HG03064 (cell line): ENCODE measurements around the gene TSPAN3.

Experiments
- ATAC-seq: cut with Tn5 transposase; IDR thresholded peaks from one replicate; pipeline ENCODE4 v1.9.1; 2021; ENCODE audit warnings: low read depth; ENCODE audit not compliant: unreplicated experiment

TSPAN3 gene

GRCh38 chr15:77025083-77025901 is 45.6 kb downstream of the TSPAN3 start:
- ATAC-seq, result no peak

GRCh38 chr15:77024273-77025082 is 46.4 kb downstream of the TSPAN3 start:
- no peak for ATAC-seq

- no peak for ATAC-seq
Observed at GRCh38 chr15:77023576-77024272, 47.2 kb downstream of the TSPAN3 start.

- ATAC-seq, result no peak
Observed at GRCh38 chr15:77022646-77023575, 48.0 kb downstream of the TSPAN3 start.

- ATAC-seq, result no peak
Observed at GRCh38 chr15:77021803-77022381, 49.0 kb downstream of the TSPAN3 start.

DNA sequence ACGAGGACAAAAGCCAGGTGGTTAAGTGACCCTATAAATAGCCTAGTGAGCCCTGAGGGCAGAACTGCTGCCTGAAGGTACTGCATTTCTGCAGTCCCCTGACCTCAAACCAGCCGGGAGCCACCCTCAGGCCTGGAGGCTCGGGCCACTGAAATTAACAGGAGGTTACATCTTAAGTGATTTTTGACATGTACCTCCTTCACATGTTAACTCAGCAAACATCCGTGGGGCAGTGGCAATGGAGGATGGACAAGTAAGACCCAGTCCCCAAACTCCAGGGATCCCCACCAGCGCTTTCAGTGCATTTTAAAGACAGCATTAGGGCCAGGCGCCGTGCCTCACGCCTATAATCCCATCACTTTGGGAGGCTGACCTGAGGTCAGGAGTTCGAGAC is 49.8 kb downstream of the TSPAN3 start:
- no peak for ATAC-seq

- no peak for ATAC-seq
Observed at GRCh38 chr15:77020348-77021087, 50.4 kb downstream of the TSPAN3 start.

GRCh38 chr15:77019521-77020331 is 51.2 kb downstream of the TSPAN3 start:
- ATAC-seq, result no peak

DNA sequence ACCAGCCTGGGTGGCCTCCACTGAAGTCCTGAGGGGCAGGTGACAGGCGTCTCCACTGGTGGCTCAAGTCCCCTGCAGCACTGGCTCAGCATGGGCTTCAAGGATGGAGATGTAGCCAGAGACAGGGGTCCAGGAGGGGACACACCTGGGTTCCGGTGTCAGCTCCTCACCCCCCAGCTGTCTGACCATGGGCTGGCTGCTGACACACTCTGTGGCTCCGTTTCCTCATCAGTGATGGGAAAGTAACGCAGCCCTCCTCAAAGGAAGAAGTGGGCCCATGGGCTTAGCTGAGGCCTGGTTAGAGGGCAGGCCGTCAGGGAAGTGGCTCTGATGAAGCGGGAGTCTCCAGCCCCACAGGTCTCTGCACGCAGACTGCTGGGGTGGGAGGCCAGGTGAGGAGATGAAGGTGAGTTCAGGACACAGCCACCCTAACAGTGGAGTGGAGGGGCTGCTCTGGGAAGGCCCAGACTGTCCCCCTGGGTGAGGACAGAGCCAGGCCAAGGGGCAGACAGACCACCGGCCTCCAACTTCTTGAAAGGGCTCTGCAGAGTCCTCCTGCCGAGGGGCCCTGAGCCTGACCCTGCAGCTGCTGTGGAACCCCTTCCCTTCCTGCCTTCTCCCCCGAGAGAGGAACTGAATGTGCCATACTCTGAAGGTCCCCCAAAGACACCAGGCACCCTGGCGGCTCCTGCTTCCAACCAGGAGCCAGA is 52.0 kb downstream of the TSPAN3 start:
- no peak for ATAC-seq

DNA sequence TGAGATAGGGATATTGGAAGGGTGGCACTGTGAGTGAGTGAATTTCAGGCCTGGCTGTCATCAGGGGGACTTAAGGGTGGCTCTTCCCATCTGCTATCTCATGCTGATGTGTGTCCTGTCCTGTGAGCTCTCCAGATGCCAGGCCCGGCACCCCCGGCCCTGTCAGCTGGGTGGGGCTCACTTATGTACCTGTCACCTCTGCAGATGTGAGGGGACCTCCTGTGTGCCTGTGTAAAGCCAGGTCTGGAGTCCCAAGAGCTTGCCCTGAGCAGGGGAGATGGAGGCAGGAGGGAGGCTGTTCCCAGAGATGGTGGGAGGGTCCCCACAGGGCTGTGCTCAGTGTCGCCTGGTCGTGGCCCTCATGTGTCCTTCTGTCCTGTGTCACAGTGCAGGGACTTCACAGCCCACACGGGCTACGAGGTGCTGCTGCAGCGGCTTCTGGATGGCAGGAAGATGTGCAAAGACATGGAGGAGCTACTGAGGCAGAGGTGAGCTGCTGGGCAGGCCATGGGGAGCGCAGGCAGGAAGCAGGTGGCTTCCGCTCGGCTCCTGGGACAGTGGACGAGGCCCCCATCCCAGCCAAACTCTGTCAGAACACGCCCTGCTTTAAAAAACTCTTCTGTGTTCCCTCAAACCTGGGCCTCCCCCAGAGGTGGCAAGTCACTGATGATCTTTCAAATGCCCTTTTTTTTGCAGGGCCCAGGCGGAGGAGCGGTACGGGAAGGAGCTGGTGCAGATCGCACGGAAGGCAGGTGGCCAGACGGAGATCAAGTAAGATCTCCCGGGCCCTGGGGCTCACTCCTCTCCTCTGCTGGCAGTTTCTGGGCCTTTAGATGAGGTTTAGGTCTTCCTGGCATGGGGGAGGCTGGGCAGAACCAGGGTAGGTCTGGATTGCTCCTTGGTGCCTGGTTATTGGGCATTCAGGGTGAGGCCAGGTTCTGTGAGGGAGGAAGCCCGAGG is 52.9 kb downstream of the TSPAN3 start:
- ATAC-seq, result no peak

GRCh38 chr15:77017091-77017660 is 53.7 kb downstream of the TSPAN3 start:
- ATAC-seq, result no peak

GRCh38 chr15:77016321-77016695 is 54.6 kb downstream of the TSPAN3 start:
- no peak for ATAC-seq

DNA sequence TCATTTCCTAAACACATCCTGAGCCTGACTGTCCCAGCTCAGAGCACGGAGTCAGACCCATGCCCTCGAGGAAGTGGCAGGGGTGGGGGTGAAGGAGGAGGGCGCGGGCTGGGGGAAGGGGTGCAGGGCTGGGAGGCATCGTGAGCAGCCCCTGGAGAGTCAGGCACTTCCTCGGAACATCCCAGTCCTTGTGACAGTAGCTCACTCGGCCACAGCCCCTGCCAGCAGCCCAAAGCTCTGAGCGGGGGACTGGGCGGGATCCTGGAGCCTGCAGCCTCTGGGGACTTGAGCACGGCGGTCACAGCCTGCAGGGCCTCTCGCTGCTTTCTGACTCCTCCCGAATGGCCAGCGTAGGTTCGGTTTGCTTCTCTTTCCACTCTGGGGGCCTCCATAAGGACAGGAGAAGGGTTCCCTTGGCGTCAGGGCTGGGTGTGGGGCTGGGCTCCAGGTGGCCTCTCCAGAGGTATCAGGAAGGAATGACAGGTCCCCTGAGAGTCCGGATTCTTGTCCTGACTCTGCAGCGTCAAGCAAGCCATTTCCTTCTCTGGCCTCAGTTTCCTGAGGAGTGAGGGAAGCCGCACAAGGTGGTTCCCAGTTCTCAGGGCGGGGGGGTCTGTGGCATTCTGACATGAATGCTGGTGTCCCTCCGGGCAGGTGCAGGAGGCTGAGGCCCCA is 55.1 kb downstream of the TSPAN3 start:
- no peak for ATAC-seq

DNA sequence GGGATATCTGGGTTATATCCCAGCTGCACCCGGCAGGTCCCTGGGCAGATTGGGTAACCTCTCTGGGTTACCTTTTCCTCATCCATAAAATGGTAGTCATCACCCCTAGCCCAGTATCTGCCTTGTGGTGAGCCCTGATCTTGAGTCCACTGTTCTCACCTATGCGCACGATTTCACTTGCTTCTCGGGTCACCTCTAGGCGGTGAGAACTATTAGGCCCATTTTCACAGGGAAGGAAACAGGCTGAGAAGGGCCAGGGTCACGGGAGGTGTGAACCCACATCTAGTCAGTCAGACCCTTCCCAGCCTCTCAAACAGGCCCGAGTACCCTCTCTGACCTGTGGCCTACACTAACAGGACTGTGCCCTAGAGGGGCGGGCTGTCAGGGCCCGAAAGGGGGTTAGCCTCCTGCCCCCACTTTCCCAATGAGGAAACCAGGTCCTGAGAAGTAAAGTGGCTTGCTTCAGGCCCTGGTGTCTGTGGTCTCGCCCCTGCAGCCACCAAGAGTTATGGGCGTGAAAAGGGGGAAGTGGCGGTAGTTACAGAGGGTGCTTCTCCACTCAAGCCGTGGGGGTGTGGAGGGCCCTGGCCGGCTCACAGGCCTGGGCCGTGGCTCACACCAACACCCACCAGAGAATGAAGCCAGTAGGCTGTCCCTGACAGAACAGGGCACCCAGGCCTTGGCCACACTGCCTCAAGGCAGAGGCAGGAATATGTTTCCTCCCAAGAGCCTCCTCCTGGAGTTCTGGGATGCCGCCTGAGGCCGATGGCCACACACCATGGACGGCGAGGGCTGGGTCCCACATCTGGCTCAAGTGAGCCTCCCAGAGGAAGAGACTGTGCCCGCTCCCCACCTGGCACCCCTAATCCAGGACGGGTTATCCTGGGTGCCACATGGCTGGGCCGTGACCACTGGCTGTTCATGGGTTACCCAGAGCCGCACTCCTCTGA is 56.5 kb downstream of the TSPAN3 start:
- no peak for ATAC-seq

DNA sequence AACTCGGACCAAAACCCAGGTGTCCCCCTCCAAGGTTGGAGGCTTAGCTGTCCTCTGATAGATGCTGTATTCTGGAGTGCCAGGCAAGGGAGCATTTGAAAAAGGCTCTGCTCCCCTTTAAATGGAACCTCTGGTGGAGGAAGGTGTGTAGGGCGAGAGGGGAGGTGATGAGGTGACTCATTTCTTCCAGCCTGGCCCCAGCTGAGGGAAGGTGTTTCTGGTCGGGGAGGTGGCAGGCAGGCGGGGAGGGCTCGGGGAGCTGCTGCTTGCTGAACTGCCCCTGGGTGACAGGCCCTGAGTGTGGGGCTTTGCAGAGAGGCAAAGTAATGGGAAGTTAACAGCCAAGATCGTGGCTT is 57.2 kb downstream of the TSPAN3 start:
- ATAC-seq, result no peak
